DOHH2 (cell line): ENCODE data around the gene TTC39B.

Experiments
- H3F3A ChIP-seq: fragments of 200-600 bp; sonication (generic), shearing (Covaris generic); 2 replicates; pipeline ENCODE4 v1.6.0; 2016; ENCODE audit warnings: antibody characterized with exemption, mild to moderate bottlenecking; ENCODE audit not compliant: control insufficient read depth, insufficient read depth
- H3K27ac ChIP-seq: fragments of 200-600 bp; sonication (generic); 2 replicates; pipeline ENCODE4 v1.5.1; 2014; ENCODE audit warnings: low read depth, mild to moderate bottlenecking, low read length, moderate library complexity
- H3K27me3 ChIP-seq: fragments of 200-600 bp; sonication (generic); 2 replicates; pipeline ENCODE4 v1.6.1; 2014; ENCODE audit warnings: mild to moderate bottlenecking, low read length, mixed read lengths; ENCODE audit not compliant: control insufficient read depth
- H3K36me3 ChIP-seq: fragments of 200-600 bp; sonication (generic); 2 replicates; pipeline ENCODE4 v1.6.1; 2014; ENCODE audit warnings: mild to moderate bottlenecking, low read length, moderate library complexity, mixed read lengths; ENCODE audit not compliant: control insufficient read depth
- H3K4me1 ChIP-seq: fragments of 200-600 bp; sonication (generic); 2 replicates; pipeline ENCODE4 v1.6.1; 2014; ENCODE audit warnings: mild to moderate bottlenecking, low read length, mixed read lengths; ENCODE audit not compliant: control insufficient read depth
- H3K4me2 ChIP-seq: fragments of 200-600 bp; sonication (generic); 2 replicates; pipeline ENCODE4 v1.6.0; 2014; ENCODE audit warnings: mild to moderate bottlenecking, low read length, moderate library complexity
- H3K4me3 ChIP-seq: fragments of 200-600 bp; sonication (generic); 2 replicates; pipeline ENCODE4 v1.5.1; 2014; ENCODE audit warnings: mild to moderate bottlenecking, low read length, mixed read lengths
- H3K79me2 ChIP-seq: fragments of 200-600 bp; sonication (generic); 2 replicates; pipeline ENCODE4 v1.6.1; 2014; ENCODE audit warnings: mild to moderate bottlenecking, low read length, mixed read lengths; ENCODE audit not compliant: control insufficient read depth
- H3K9me2 ChIP-seq: fragments of 200-600 bp; sonication (generic); replicated peaks from 2 replicates; pipeline ENCODE4 v1.6.1; 2014; ENCODE audit warnings: mild to moderate bottlenecking, low read length, mixed read lengths; ENCODE audit not compliant: control insufficient read depth
- H3K9me3 ChIP-seq: fragments of 200-600 bp; sonication (generic); 2 replicates; pipeline ENCODE4 v1.6.1; 2014; ENCODE audit warnings: antibody characterized with exemption, low read length, mixed read lengths; ENCODE audit not compliant: control insufficient read depth, insufficient read depth
- H4K20me1 ChIP-seq: fragments of 200-600 bp; sonication (generic); 2 replicates; pipeline ENCODE4 v1.6.0; 2014; ENCODE audit warnings: low read depth, mild to moderate bottlenecking, antibody characterized with exemption, low read length, moderate library complexity; ENCODE audit not compliant: control insufficient read depth, insufficient read depth
- EZH2phosphoT487 ChIP-seq: fragments of 200-600 bp; sonication (generic); IDR thresholded peaks from 2 replicates; pipeline ENCODE4 v1.6.1; 2017; ENCODE audit warnings: borderline replicate concordance, mild to moderate bottlenecking, antibody characterized with exemption, low read length, moderate library complexity, mixed read lengths
- TF ChIP-seq, protein P1 (sequence below): fragments of 200-600 bp; sonication (generic); IDR thresholded peaks from one replicate; pipeline ENCODE4 v1.5.1; 2014; ENCODE audit warnings: antibody characterized with exemption, mild to moderate bottlenecking, low read depth, low read length; ENCODE audit not compliant: poor library complexity, severe bottlenecking

TTC39B gene

DNA sequence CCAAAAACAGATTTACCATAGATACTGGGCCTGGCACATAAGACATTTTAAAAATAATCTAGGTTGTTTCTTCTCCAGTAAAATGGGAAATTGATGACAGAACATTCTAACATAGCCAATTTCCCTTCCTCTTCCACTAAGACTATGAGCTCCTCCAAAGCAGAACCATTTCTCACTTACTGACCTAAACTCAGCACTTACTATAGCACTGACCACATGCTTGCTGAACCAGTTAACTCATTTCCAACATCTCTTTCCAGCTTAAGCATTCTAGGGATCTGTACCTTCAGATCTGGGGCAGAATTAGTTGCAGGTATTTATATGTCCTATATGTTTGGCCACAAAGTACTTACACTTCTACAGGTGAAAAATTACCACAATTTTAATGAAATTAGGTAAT is 58.9 kb downstream of the TTC39B start:
- no peak overlapping the region for H3K27ac ChIP-seq
- H3K4me3 ChIP-seq: no peak overlapping the region
- H4K20me1 ChIP-seq: no peaks in the 10 kb centered on the region
- no peaks in the 10 kb centered on the region for H3K9me2 ChIP-seq
- no peaks in the 10 kb centered on the region for H3K36me3 ChIP-seq
- no peaks in the 10 kb centered on the region for H3K79me2 ChIP-seq
- no peak for TF ChIP-seq EZH2phosphoT487
- TF ChIP-seq, protein P1, sequence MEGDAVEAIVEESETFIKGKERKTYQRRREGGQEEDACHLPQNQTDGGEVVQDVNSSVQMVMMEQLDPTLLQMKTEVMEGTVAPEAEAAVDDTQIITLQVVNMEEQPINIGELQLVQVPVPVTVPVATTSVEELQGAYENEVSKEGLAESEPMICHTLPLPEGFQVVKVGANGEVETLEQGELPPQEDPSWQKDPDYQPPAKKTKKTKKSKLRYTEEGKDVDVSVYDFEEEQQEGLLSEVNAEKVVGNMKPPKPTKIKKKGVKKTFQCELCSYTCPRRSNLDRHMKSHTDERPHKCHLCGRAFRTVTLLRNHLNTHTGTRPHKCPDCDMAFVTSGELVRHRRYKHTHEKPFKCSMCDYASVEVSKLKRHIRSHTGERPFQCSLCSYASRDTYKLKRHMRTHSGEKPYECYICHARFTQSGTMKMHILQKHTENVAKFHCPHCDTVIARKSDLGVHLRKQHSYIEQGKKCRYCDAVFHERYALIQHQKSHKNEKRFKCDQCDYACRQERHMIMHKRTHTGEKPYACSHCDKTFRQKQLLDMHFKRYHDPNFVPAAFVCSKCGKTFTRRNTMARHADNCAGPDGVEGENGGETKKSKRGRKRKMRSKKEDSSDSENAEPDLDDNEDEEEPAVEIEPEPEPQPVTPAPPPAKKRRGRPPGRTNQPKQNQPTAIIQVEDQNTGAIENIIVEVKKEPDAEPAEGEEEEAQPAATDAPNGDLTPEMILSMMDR: no peak
- no peaks in the 10 kb centered on the region for H3K4me1 ChIP-seq
- no peaks in the 10 kb centered on the region for H3F3A ChIP-seq
- H3K9me3 ChIP-seq: no peaks in the 10 kb centered on the region
- H3K27me3 ChIP-seq: peaks cover 8% of the 10 kb centered on the region; the same call in 1 of the 2 replicates
- H3K4me2 ChIP-seq: no peak overlapping the region

DNA sequence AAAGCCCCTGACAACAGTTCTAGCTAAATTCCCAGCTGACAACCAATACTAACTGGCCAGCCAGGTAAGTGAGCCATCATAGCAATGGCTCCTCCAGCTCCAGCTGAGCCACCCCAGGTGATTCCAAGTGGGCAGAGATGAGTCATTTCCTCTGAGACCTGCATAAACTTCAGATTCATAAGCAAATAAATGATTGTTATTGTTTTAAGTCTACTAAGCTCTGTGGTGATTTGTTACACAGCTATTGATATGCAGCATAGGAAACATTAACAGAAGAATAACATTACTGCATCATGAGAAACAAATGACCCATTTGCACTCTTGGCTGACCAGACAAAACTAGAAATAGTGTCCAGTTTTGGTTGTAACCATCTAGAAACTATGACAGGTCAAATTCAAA is 60.3 kb downstream of the TTC39B start:
- no peaks in the 10 kb centered on the region for H3K9me3 ChIP-seq
- no peak for TF ChIP-seq EZH2phosphoT487
- TF ChIP-seq, protein P1: no peak
- H3K4me1 ChIP-seq: no peaks in the 10 kb centered on the region
- no peaks in the 10 kb centered on the region for H3K36me3 ChIP-seq
- no peak overlapping the region for H3K27ac ChIP-seq
- no peaks in the 10 kb centered on the region for H4K20me1 ChIP-seq
- H3K27me3 ChIP-seq: peaks cover 8% of the 10 kb centered on the region; the same call in 1 of the 2 replicates
- H3K4me3 ChIP-seq: no peak overlapping the region
- H3K4me2 ChIP-seq: no peak overlapping the region
- no peaks in the 10 kb centered on the region for H3K79me2 ChIP-seq
- H3F3A ChIP-seq: no peaks in the 10 kb centered on the region
- no peaks in the 10 kb centered on the region for H3K9me2 ChIP-seq

GRCh38 chr9:15246243-15246642 is 60.8 kb downstream of the TTC39B start:
- no peaks in the 10 kb centered on the region for H3K36me3 ChIP-seq
- no peaks in the 10 kb centered on the region for H3K4me1 ChIP-seq
- H3K27me3 ChIP-seq: peaks cover 8% of the 10 kb centered on the region; the same call in 1 of the 2 replicates
- no peaks in the 10 kb centered on the region for H3K79me2 ChIP-seq
- no peaks in the 10 kb centered on the region for H3F3A ChIP-seq
- no peaks in the 10 kb centered on the region for H3K9me3 ChIP-seq
- no peak for TF ChIP-seq EZH2phosphoT487
- TF ChIP-seq, protein P1: no peak
- no peaks in the 10 kb centered on the region for H3K9me2 ChIP-seq
- no peaks in the 10 kb centered on the region for H4K20me1 ChIP-seq
- H3K27ac ChIP-seq: no peak overlapping the region
- no peak overlapping the region for H3K4me2 ChIP-seq
- no peak overlapping the region for H3K4me3 ChIP-seq
